Measurements from ENCODE around the gene MAN2C1. TPM values are rescaled to one million over a fixed set of nuclear protein-coding genes. Genes with fewer than 3 reads are reported as not detected.
A peak's percentile ranks its signal among the peaks of the same experiment; 100 is the strongest.
"Not testable (repeated sequence)": the region's sequence is repeated elsewhere in the genome, so short reads cannot be mapped to it uniquely, and the experiment has no call there.

MAN2C1 gene
- total RNA-seq, 1 donor = 135 TPM

DNA sequence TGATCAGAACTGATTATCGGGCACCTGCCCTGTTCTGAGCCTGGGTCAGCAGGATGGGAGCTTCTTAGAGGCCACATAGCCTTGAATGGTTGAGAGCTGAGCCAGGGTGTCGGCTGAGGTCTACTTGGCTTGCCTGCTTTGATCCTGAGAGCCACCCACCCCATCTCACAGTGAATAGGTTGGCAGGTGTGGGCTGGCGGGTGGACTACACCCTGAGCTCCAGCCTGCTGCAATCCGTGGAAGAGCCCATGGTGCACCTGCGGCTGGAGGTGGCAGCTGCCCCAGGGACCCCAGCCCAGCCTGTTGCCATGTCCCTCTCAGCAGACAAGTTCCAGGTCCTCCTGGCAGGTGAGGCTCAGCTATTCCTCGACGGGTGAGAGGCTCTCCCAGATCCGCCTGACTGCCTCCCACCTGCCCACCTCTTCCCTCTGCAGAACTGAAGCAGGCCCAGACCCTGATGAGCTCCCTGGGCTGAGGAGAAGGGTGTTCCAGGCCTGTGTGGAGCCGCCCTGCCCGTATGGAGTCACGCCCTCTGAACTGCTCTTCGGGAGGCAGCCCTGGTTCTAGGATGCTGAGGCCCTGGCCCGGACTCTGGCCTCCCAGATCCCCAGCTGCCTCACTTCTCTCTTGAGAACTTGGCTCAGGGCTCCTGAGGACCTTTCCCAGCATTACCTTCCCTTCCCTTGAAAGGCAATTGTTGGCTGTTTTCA is 28.7 kb downstream of the MAN2C1 start:
- H3K27me3 ChIP-seq (ENCODE audit: insufficient read depth, low read length) = no peaks in the 10 kb centered on the region
- no peaks in the 10 kb centered on the region for H3K9me3 ChIP-seq (ENCODE audit: low read depth, low read length)
- H3K4me1 ChIP-seq (ENCODE audit: insufficient read depth, low read length) = peaks cover 18% of the 10 kb centered on the region
- no peak overlapping the region for H3K4me3 ChIP-seq (ENCODE audit: low read length)

DNA sequence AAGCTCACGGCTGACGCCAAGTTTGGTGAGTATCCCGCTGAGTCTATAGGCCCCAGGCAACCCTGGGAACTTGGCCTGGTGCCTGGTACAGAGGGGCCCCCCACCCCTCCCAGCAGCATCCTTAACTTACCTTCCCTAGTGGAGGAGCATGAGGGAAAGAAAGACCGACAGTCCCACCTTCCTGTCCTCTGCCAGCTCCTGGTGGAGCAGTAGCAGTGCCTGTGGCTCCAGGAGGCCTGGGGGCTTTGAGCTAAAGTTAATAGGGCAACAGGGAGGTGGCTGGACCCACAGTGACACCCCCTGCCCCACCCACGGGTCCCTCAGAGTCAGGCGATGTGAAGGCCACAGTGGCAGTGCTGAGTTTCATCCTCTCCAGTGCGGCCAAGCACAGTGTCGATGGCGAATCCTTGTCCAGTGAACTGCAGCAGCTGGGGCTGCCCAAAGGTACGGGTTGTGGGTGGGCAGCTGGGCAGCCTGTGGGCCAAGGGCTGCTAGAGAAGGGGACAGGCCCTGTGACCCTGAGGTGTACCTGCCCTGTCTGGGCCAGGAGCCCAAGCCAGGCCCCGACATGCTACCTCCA is 29.7 kb downstream of the MAN2C1 start:
- Histone ChIP-seq H3K9me3 (ENCODE audit: low read depth, low read length) (no peaks in the 10 kb centered on the region), H3K27me3 (ENCODE audit: insufficient read depth, low read length) (no peaks in the 10 kb centered on the region), H3K4me3 (ENCODE audit: low read length) (no peak overlapping the region), H3K4me1 (ENCODE audit: insufficient read depth, low read length) (peaks cover 18% of the 10 kb centered on the region)

DNA sequence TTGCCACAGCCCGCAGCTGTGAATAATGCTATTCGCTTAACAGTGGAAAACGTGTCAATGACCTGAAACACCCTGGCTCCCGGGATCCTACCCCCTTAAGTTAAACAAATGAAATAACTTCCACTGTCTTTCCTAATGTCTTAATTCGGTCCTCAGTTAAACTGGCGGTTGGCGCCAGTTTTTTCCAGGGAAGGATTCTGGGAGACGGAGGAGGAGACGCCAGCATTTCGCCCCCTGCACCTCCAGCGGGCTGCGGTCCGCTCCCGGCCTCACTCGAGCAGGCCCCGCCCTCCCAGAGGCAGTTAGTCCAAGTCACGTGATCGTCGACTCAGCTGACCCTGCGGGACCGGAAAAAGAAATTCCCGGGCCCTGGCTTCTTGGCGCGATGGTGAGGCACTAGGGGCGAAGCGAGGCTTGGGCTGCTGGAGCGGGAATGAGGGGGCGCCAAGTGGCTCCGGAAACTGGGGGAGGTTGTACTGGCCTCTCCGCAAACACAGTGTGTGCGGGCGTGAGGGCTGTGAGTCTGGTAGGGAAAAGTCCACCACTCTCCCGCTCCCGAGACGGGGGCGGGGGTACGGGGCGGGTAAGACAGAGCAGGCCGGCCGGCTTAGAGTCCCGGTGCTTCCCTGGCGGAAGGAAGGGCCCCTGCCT is 32.6 kb downstream of the MAN2C1 start, which contains the start of gene COMMD4:
Gene COMMD4, plus strand, starts transcription at position 359 of the 651 bp plus-strand sequence. Its CDS starts 27 bp downstream, at position 386.
- Histone ChIP-seq H3K4me3 (ENCODE audit: low read length) (peak within 1 kb of the TSS; percentile 62), H3K27me3 (ENCODE audit: insufficient read depth, low read length) (no peaks in the 10 kb centered on the region), H3K4me1 (ENCODE audit: insufficient read depth, low read length) (peaks cover 18% of the 10 kb centered on the region), H3K9me3 (ENCODE audit: low read depth, low read length) (no peaks in the 10 kb centered on the region)

DNA sequence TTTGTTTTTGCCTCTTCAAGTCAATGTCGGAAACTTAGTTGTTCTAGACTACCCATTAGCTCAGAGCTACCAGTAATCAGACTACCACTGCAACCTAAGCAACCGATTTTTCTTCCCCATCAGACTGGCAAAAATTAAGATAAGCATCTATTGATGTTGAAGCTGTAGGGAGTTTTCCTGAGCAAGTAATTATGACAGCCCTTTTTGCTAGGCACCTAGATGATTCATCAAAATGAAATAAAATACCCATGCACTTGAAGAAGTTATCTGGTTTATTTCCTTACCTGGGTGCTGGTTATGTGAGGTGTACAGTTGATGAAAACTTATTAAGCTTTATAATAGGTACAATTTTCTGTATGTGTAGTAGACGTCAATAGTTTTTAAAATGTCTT is 33.1 kb downstream of the MAN2C1 start:
- H3K4me3 ChIP-seq (ENCODE audit: low read length) = peak overlapping the region; percentile 62

DNA sequence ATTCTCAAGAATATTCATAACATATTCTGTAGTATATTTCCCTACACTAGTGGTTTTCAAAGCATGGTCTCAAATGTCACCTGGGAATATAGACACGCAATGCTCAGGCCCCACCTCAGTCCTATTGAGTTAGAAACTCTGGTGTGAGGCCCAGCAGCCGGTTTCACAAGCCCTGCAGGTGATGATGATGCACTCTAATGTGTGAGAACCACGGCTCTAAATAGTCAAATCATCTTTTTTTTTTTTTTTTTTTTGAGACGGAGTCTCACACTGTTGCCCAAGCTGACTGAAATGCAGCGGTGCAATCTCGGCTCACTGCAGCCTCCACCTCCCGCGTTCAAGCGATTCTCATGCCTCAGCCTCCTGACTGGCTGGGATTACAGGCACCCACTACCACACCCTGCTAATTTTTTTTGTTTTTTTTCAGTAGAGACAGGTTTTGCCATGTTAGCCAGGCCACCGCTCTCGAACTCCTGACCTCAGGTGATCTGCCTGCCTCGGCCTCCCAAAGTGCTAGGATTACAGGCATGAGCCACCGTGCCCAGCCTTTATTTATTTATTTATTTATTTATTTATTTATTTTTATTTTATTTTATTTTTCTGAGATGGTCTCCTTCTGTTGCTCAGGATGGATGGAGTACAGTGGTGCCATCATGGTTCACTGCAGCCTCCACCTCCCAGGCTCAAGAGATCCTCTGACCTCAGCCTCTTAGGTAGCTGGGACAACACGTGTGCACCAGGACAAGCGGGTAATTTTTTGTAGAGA is 34.6 kb downstream of the MAN2C1 start:
- not testable (repeated sequence) for H3K4me3 ChIP-seq (ENCODE audit: low read length)

More for the DNA sequence above, 33.1 kb downstream of the MAN2C1 start:
- peaks cover 18% of the 10 kb centered on the region for H3K4me1 ChIP-seq (ENCODE audit: insufficient read depth, low read length)
- H3K27me3 ChIP-seq (ENCODE audit: insufficient read depth, low read length) = no peaks in the 10 kb centered on the region
- H3K9me3 ChIP-seq (ENCODE audit: low read depth, low read length) = no peaks in the 10 kb centered on the region

DNA sequence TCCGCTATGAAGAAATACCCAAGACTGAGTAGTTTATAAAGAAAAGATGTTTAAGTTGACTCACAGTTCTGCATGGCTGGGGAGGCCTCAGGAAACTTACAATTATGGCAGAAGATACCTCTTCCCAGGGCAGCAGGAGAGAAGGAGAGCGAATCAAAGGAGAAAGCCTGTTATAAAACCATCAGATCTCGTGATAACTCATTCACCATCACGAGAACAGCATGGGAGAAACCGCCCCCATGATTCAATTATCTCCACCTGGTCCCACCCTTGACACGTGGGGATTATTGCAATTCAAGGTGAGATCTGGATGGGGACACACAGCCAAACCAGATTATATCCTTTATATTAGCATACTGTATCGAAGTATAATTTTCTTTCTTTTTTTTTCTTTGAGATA is 36.3 kb downstream of the MAN2C1 start:
- not testable (repeated sequence) for H3K9me3 ChIP-seq (ENCODE audit: low read depth, low read length)
- H3K4me1 ChIP-seq (ENCODE audit: insufficient read depth, low read length) = peaks cover 18% of the 10 kb centered on the region

More for the DNA sequence above, 34.6 kb downstream of the MAN2C1 start:
- H3K4me1 ChIP-seq (ENCODE audit: insufficient read depth, low read length) = peaks cover 18% of the 10 kb centered on the region
- H3K27me3 ChIP-seq (ENCODE audit: insufficient read depth, low read length); H3K9me3 ChIP-seq (ENCODE audit: low read depth, low read length): not testable (repeated sequence)

DNA sequence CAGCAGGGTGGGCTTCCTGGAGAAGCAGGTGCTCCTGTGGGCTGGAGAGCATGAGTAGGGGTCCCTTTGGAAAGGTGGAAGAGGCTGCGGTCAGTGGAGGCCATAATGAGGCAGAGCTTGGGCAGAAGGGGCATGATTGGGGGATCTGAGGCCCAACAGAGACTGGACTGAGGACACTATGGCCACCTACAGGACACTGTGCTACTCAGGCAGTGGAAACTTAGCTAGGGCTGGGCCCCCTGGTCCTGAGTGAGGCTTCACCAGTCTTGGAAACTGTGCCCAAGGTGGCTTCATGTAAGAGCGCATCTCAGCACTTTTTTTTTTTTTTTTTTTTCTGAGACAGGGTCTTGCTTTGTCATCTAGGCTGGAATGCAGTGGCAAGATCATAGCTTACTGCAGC is 38.8 kb downstream of the MAN2C1 start:
- Histone ChIP-seq H3K9me3 (ENCODE audit: low read depth, low read length) (no peaks in the 10 kb centered on the region), H3K4me1 (ENCODE audit: insufficient read depth, low read length) (no peaks in the 10 kb centered on the region), H3K4me3 (ENCODE audit: low read length) (no peak overlapping the region), H3K27me3 (ENCODE audit: insufficient read depth, low read length) (no peaks in the 10 kb centered on the region)

More for the DNA sequence above, 36.3 kb downstream of the MAN2C1 start:
- H3K27me3 ChIP-seq (ENCODE audit: insufficient read depth, low read length); H3K4me3 ChIP-seq (ENCODE audit: low read length): not testable (repeated sequence)

DNA sequence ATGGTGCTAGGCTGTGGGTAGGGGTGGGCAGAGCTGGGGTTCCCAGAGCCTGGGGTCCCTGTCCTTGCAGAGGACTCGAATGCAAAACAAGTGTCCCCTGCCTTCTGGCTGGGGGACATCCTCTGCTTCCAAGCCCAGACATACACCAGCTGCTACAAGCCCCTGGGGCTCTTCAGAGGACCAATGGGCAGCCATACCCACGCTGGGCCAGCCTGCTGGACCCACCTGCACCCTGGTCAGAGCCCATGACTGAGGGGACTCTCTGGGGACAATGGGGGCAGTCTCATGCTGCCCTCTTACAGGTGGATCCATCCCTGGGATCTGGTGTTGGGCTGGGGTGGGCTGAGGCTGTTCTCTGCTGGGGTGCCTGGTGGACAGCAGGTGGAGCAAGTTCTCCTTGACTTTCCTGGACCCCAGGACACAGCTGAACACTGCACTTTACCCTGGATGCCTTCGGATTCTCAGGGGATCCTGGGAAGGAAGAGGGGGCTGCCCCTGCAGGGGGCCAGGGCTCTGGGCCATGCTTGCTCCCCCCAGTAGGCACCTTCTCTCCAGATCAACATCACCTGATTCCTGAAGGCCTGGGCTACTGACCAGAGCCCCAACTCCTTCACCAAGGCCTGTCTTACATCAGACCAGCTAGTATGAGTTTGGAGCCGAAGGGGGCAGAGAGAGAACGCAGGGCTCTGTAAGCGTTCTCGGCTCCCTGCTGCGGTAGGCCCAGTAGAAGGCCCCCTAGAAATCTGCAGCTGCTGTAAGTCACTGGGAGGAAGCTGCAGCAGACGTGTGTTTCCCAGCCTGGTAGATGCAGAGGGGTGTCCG is 39.7 kb downstream of the MAN2C1 start:
- no peaks in the 10 kb centered on the region for H3K9me3 ChIP-seq (ENCODE audit: low read depth, low read length)
- H3K4me3 ChIP-seq (ENCODE audit: low read length) = no peak overlapping the region
- H3K27me3 ChIP-seq (ENCODE audit: insufficient read depth, low read length) = no peaks in the 10 kb centered on the region
- H3K4me1 ChIP-seq (ENCODE audit: insufficient read depth, low read length) = no peaks in the 10 kb centered on the region

DNA sequence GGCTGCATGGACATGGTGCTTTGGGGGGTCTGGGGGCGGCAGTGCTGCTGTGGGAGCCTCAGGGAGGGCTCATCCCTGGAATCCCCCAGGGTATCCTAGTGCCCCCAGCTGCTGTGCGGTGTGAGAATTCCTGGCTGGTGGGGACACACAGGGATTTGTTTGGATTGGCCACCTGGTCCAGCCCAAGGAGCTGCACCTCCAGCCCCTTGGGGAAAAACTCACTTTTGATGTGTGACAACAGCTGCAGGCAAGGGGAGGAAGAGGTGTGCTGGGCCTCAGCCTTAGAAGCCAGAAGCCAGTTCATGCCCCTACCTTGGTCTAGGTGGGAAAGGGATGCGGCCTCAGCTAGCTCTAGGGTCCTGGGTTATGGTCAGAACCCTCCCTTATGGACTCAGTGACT is 40.9 kb downstream of the MAN2C1 start:
- no peak overlapping the region for H3K4me3 ChIP-seq (ENCODE audit: low read length)
- H3K4me1 ChIP-seq (ENCODE audit: insufficient read depth, low read length) = no peaks in the 10 kb centered on the region
- no peaks in the 10 kb centered on the region for H3K27me3 ChIP-seq (ENCODE audit: insufficient read depth, low read length)
- H3K9me3 ChIP-seq (ENCODE audit: low read depth, low read length) = no peaks in the 10 kb centered on the region

DNA sequence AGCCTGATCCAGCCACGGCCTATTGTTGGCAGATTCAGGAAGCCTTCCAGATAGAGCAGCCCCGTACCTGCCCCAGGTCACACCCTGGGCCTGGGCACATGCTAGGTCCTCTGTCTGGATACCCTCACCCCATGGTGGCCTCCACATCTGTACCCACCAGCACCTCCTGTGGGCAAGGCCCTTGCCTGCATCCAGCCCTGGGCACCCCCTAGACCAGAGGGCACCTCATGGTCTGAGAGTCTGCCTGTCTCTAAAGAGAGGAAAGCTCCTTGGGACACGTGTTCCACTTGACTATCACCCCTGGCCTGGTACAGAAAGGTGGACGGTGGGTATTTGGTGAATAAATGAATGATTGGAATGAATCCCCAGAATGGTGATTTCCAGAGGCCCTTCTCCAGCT is 41.4 kb downstream of the MAN2C1 start:
- Histone ChIP-seq H3K9me3 (ENCODE audit: low read depth, low read length) (no peaks in the 10 kb centered on the region), H3K27me3 (ENCODE audit: insufficient read depth, low read length) (no peaks in the 10 kb centered on the region), H3K4me1 (ENCODE audit: insufficient read depth, low read length) (no peaks in the 10 kb centered on the region)

DNA sequence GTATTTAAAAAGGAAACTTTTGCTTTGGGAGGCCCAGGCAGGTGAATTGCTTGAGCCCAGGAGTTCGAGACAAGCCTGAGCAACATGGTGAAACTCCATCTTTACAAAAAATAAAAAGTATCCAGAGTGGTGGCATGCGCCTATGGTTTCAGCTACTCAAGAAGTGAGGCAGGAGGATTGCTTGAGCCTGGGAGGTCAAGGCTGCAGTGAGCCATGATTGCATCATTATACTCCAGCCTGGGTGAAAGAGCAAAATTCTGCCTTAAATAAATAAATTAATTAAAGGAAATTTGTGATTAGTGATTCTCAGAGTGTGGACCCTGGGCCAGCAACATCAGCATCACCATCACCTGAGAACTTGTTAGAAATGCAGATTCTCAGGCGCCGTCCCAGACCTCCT is 42.5 kb downstream of the MAN2C1 start:
- Histone ChIP-seq H3K27me3 (ENCODE audit: insufficient read depth, low read length) (no peaks in the 10 kb centered on the region), H3K9me3 (ENCODE audit: low read depth, low read length) (no peaks in the 10 kb centered on the region), H3K4me3 (ENCODE audit: low read length) (no peak overlapping the region), H3K4me1 (ENCODE audit: insufficient read depth, low read length) (no peaks in the 10 kb centered on the region)

More for the DNA sequence above, 41.4 kb downstream of the MAN2C1 start:
- H3K4me3 ChIP-seq (ENCODE audit: low read length) = no peak overlapping the region

DNA sequence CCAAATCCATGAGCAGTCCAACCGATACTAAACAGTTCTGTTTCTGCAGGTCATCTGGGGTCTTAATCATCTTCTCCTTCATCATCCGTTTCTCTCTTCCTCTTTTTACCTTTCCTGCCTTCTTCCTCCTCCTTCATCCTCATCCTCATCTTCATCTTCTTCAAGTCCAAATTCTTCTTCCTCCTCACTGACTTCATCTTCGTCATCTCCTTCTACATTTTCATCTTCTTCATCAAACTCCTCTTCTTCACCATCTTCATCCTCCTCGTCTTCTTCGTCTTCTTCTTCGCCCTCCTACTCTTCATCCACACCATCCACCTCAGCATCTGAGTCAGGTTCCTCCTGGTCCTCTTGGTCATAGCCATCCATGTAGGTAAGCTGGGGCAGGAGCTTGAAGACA is 46.7 kb downstream of the MAN2C1 start:
- Histone ChIP-seq H3K27me3 (ENCODE audit: insufficient read depth, low read length) (no peaks in the 10 kb centered on the region), H3K4me3 (ENCODE audit: low read length) (no peak overlapping the region), H3K9me3 (ENCODE audit: low read depth, low read length) (no peaks in the 10 kb centered on the region), H3K4me1 (ENCODE audit: insufficient read depth, low read length) (no peaks in the 10 kb centered on the region)

DNA sequence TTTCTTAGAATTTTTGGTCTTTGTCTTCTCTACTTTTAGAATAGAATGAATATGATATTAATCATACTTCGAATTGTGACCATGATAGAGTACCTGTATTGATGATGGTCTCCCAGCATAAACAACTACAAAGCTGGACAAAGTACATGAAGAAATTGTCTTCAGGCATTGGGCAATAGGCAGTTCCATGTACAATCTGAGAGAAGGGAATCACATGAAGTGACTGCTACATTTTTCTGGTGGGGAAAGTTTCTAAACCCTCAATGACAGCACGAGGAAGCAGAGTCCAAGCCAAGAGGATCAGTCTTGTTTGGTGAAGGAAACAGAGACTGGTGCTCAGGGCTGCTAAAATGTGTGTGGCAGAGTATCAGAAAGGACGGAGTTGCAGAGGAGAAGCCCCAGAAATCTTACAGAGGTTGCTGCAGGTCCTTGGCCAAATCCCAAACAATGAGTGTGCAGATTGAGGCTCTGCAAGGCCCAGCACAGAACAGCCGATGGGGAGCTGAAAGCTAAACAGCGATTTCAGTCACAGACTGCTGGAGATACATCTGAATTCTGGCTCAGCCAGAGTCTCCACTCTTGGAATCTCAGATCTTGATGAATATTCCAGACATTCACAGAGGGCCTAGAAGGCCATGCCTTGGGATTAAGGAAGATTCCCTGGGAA is 49.0 kb downstream of the MAN2C1 start:
- not testable (repeated sequence) for H3K4me1 ChIP-seq (ENCODE audit: insufficient read depth, low read length); H3K27me3 ChIP-seq (ENCODE audit: insufficient read depth, low read length); H3K4me3 ChIP-seq (ENCODE audit: low read length); H3K9me3 ChIP-seq (ENCODE audit: low read depth, low read length)
